Caco-2 (cell line): ENCODE measurements around the gene PTPRN2. TPM values are rescaled to one million over a fixed set of nuclear protein-coding genes. Genes with fewer than 3 reads are reported as not detected.

Source experiments
- BruUV-seq: library from RNA; stranded (reverse); fragments of 400-500 nt; replicated peaks from 2 replicates; lab custom pipeline; 2021; lab: Mats Ljungman, UMichigan
- CTCF ChIA-PET: fragments of 300-600 bp; sonication (Branson Sonifier 250); formaldehyde crosslinking; loops from one replicate; lab custom pipeline; 2022; ENCODE audit warnings: antibody characterized with exemption; lab: Charles Lee
- POLR2A ChIA-PET: fragments of 300-600 bp; sonication (Branson Sonifier 250); formaldehyde crosslinking; loops from one replicate; lab custom pipeline; 2022; ENCODE audit warnings: antibody characterized with exemption; lab: Charles Lee
- DNase-seq, 2 experiments: peaks; one replicate each; pipeline versions ENCODE4 v3.0.0 to v3.0.0-alpha.2; 2020 to 2022
- H3K27me3 ChIP-seq: replicated peaks from 2 replicates; pipeline ENCODE4 v1.6.0; 2011; ENCODE audit warnings: low read length; ENCODE audit not compliant: control insufficient read depth, insufficient read depth
- H3K36me3 ChIP-seq: 2 replicates; pipeline ENCODE4 v1.5.1; 2011; ENCODE audit warnings: low read length; ENCODE audit not compliant: control insufficient read depth, insufficient read depth
- H3K4me1 ChIP-seq: fragments of 250-450 bp; sonication (Bioruptor Pico); 2 replicates; pipeline ENCODE4 v1.5.1; 2020; ENCODE audit warnings: mild to moderate bottlenecking
- H3K4me3 ChIP-seq: 2 replicates; pipeline ENCODE4 v1.5.1; 2011; ENCODE audit warnings: low read depth, mild to moderate bottlenecking, control low read depth, low read length
- H3K9me3 ChIP-seq: fragments of 250-450 bp; sonication (Bioruptor Pico); 2 replicates; pipeline ENCODE4 v1.5.1; 2020; ENCODE audit warnings: mild to moderate bottlenecking, moderate library complexity
- H3K27ac Mint-ChIP-seq: one replicate; pipeline ENCODE4 v1.8.0; 2022; ENCODE audit warnings: mixed read lengths; ENCODE audit not compliant: unreplicated experiment
- H3K27me3 Mint-ChIP-seq: one replicate; pipeline ENCODE4 v1.8.0; 2022; ENCODE audit warnings: mixed read lengths; ENCODE audit not compliant: insufficient read depth, unreplicated experiment
- H3K36me3 Mint-ChIP-seq: one replicate; pipeline ENCODE4 v1.8.0; 2022; ENCODE audit warnings: mild to moderate bottlenecking, mixed read lengths; ENCODE audit not compliant: insufficient read depth, unreplicated experiment
- H3K4me1 Mint-ChIP-seq: one replicate; pipeline ENCODE4 v1.8.0; 2022; ENCODE audit warnings: low read depth, mixed read lengths; ENCODE audit not compliant: unreplicated experiment
- H3K4me3 Mint-ChIP-seq: one replicate; pipeline ENCODE4 v1.8.0; 2022; ENCODE audit warnings: mild to moderate bottlenecking, moderate library complexity, mixed read lengths; ENCODE audit not compliant: unreplicated experiment
- H3K9me3 Mint-ChIP-seq: one replicate; pipeline ENCODE4 v1.8.0; 2022; ENCODE audit warnings: mixed read lengths; ENCODE audit not compliant: unreplicated experiment
- CTCF ChIP-seq, 2 experiments: fragments of 200-600 bp in 1 of 2; IDR thresholded peaks; 1 replicate in 1 of 2; 2 replicates in 1 of 2; pipeline versions ENCODE4 v1.5.1 to v1.8.0; 2011 to 2022; ENCODE audit warnings: antibody characterized with exemption in 1 of 2, control low read depth in 1 of 2, inconsistent platforms in 1 of 2, low read depth in 1 of 2, low read length in 1 of 2, mild to moderate bottlenecking in 1 of 2, moderate library complexity in 1 of 2; ENCODE audit not compliant: insufficient read depth in 1 of 2, severe bottlenecking in 1 of 2, unreplicated experiment in 1 of 2
- intact Hi-C: fragments of 100-400 bp; cut with micrococcal nuclease; formaldehyde crosslinking; loops from one replicate; pipeline ENCODE4 v1.10.0; 2022; ENCODE audit not compliant: unreplicated experiment
- total RNA-seq: library from RNA; stranded (reverse); gene quantifications from 2 replicates; pipeline ENCODE4 v1.2.3, GENCODE V29; 2022

PTPRN2 gene
- total RNA-seq, 1 experiment from 2014 or later, result 1.4 TPM

DNA sequence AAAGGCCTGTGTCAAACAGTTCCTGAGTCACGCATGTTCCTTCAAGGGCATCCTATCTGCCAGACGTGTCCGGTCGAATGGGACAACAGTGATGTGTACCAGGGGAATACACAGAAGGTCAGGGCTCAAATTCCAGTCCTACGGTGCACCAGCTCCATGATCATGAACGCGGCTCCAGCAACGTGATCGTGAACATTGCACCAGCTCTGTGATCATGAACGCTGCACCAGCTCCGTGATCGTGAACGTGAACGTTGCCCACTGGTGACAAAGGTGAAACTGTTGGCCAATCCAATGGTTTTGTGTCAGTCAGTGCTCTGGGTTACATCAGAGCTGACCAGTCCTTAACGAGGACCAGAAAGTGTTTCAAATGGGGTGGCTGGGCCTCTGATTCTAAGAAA lies 4.3 kb upstream of the PTPRN2 start:
- BruUV-seq, result no TSS peak
- no peaks in the 10 kb centered on the region for H3K27me3 Mint-ChIP-seq
- POLR2A ChIA-PET, result no interaction called here
- no peaks in the 10 kb centered on the region for H3K36me3 Mint-ChIP-seq
- H3K27ac Mint-ChIP-seq, result no peak overlapping the region
- TF ChIP-seq CTCF (IDR thresholded peaks at IDR 0.05; ENCODE audit: insufficient read depth in 1 of 2, low read depth in 1 of 2, low read length in 1 of 2, severe bottlenecking in 1 of 2, unreplicated experiment in 1 of 2), result no peak
- CTCF ChIA-PET, result no interaction called here
- Histone ChIP-seq H3K9me3 (peaks cover 23% of the 10 kb centered on the region), H3K4me1 (peaks cover 11% of the 10 kb centered on the region), H3K27me3 (no peaks in the 10 kb centered on the region), H3K4me3 (no peak overlapping the region), H3K36me3 (no peaks in the 10 kb centered on the region)
- no peaks in the 10 kb centered on the region for H3K4me1 Mint-ChIP-seq
- DNase-seq, result no peak
- H3K4me3 Mint-ChIP-seq, result no peak overlapping the region
- H3K9me3 Mint-ChIP-seq, result no peaks in the 10 kb centered on the region
- intact Hi-C loops, result no loop called here

- intact Hi-C loops, result no loop called here
- Histone ChIP-seq H3K4me1 (peaks cover 21% of the 10 kb centered on the region), H3K36me3 (no peaks in the 10 kb centered on the region), H3K9me3 (peaks cover 23% of the 10 kb centered on the region), H3K27me3 (no peaks in the 10 kb centered on the region), H3K4me3 (no peak overlapping the region)
- DNase-seq, result no peak
- Mint-ChIP-seq H3K4me3 (no peak overlapping the region), H3K27me3 (peaks cover 2% of the 10 kb centered on the region), H3K27ac (no peak overlapping the region), H3K9me3 (no peaks in the 10 kb centered on the region), H3K36me3 (no peaks in the 10 kb centered on the region), H3K4me1 (peaks cover 10% of the 10 kb centered on the region)
- POLR2A ChIA-PET, result no interaction called here
- TF ChIP-seq CTCF (IDR thresholded peaks at IDR 0.05; ENCODE audit: insufficient read depth in 1 of 2, low read depth in 1 of 2, low read length in 1 of 2, severe bottlenecking in 1 of 2, unreplicated experiment in 1 of 2), result no peak
- no TSS peak for BruUV-seq
- CTCF ChIA-PET, result no interaction called here
Measured at GRCh38 chr7:158590181-158590530, 2.5 kb upstream of the PTPRN2 start.

DNA sequence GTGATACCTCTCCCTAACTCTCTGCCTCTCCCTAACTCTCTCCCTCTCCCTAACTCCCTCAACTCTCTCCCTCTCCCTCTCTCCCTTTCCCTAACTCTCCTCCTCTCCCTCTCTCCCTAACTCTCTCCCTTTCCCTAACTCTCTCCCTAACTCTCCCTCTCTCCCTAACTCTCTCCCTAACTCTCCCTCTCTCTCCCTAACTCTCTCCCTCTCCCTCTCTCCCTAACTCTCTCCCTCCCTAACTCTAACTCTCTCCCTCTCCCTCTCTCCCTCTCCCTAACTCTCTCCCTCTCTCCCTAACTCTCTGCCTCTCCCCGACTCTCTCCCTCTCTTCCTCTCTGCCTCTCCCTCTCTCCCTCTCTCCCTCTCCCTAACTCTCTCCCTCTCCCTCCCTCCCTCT lies 2.0 kb upstream of the PTPRN2 start:
- H3K4me1 Mint-ChIP-seq, result peaks cover 10% of the 10 kb centered on the region
- peaks cover 23% of the 10 kb centered on the region for H3K9me3 ChIP-seq
- ChIA-PET CTCF (no interaction called here), POLR2A (no interaction called here)
- H3K4me1 ChIP-seq, result peaks cover 21% of the 10 kb centered on the region
- no peak overlapping the region for H3K27ac Mint-ChIP-seq
- H3K27me3 ChIP-seq, result no peaks in the 10 kb centered on the region
- intact Hi-C loops, result loop anchor here (5.0 to 10.0 kb wide), 2 partner anchors 65 to 157 kb away; no protein-coding TSS in a partner anchor
- H3K4me3 ChIP-seq, result no peak overlapping the region
- H3K27me3 Mint-ChIP-seq, result peaks cover 2% of the 10 kb centered on the region
- no peak for TF ChIP-seq CTCF (IDR thresholded peaks at IDR 0.05; ENCODE audit: insufficient read depth in 1 of 2, low read depth in 1 of 2, low read length in 1 of 2, severe bottlenecking in 1 of 2, unreplicated experiment in 1 of 2)
- no peak overlapping the region for H3K4me3 Mint-ChIP-seq
- H3K36me3 Mint-ChIP-seq, result no peaks in the 10 kb centered on the region
- H3K36me3 ChIP-seq, result no peaks in the 10 kb centered on the region
- DNase-seq, result no peak
- no peaks in the 10 kb centered on the region for H3K9me3 Mint-ChIP-seq
- no TSS peak for BruUV-seq
